HG02943 (cell line): ENCODE measurements around the gene HSPB3.
A peak's percentile ranks its signal among the peaks of the same experiment; 100 is the strongest.
"Not testable (repeated sequence)": the region's sequence is repeated elsewhere in the genome, so short reads cannot be mapped to it uniquely, and the experiment has no call there.

Experiments used
- ATAC-seq: cut with Tn5 transposase; IDR thresholded peaks from one replicate; pipeline ENCODE4 v1.9.1; 2021; ENCODE audit warnings: mild to moderate bottlenecking, low read depth, moderate library complexity; ENCODE audit not compliant: unreplicated experiment

The HSPB3 gene

GRCh38 chr5:54455413-54456157 lies at the start of gene HSPB3:
TSS of gene HSPB3 (plus strand) at chr5:54455699. CDS start at chr5:54455790, 91 bp downstream.
- ATAC-seq, result no peak

- ATAC-seq, result no peak
Observed at GRCh38 chr5:54411176-54411575, 44.3 kb upstream of the HSPB3 start.

GRCh38 chr5:54412913-54413312 lies 42.6 kb upstream of the HSPB3 start:
- no peak for ATAC-seq

- ATAC-seq, result no peak
Observed at GRCh38 chr5:54415147-54415546, 40.4 kb upstream of the HSPB3 start.

- no peak for ATAC-seq
Observed at GRCh38 chr5:54415896-54416601, 39.5 kb upstream of the HSPB3 start.

GRCh38 chr5:54419573-54420423 lies 35.7 kb upstream of the HSPB3 start:
- ATAC-seq, result not testable (repeated sequence)

- not testable (repeated sequence) for ATAC-seq
Observed at GRCh38 chr5:54420511-54420910, 35.0 kb upstream of the HSPB3 start.

- no peak for ATAC-seq
Observed at GRCh38 chr5:54421976-54422375, 33.5 kb upstream of the HSPB3 start.

- ATAC-seq, result no peak
Observed at GRCh38 chr5:54425258-54425657, 30.2 kb upstream of the HSPB3 start.

- no peak for ATAC-seq
Observed at GRCh38 chr5:54426209-54426608, 29.3 kb upstream of the HSPB3 start.

- not testable (repeated sequence) for ATAC-seq
Observed at GRCh38 chr5:54434650-54435049, 20.8 kb upstream of the HSPB3 start.

- ATAC-seq, result no peak
Observed at GRCh38 chr5:54438620-54439389, 16.7 kb upstream of the HSPB3 start.

- peak; percentile 72 for ATAC-seq
Observed at GRCh38 chr5:54440456-54440893, 15.0 kb upstream of the HSPB3 start.

GRCh38 chr5:54442271-54442670 lies 13.2 kb upstream of the HSPB3 start:
- ATAC-seq, result no peak

- ATAC-seq, result no peak
Observed at GRCh38 chr5:54443270-54443669, 12.2 kb upstream of the HSPB3 start.

GRCh38 chr5:54445691-54446378 lies 9.7 kb upstream of the HSPB3 start:
- no peak for ATAC-seq

GRCh38 chr5:54446379-54446732 lies 9.1 kb upstream of the HSPB3 start:
- ATAC-seq, result no peak

- ATAC-seq, result no peak
Observed at GRCh38 chr5:54449923-54450322, 5.6 kb upstream of the HSPB3 start.

GRCh38 chr5:54450542-54450941 lies 5.0 kb upstream of the HSPB3 start:
- ATAC-seq, result no peak

- no peak for ATAC-seq
Observed at GRCh38 chr5:54453046-54453445, 2.5 kb upstream of the HSPB3 start.
